Liver (tissue), 3 donors: ENCODE data around the gene PIGV.

Source experiments
- RXRA ChIP-seq, 2 donors: IDR thresholded peaks; 2 replicates each; pipeline ENCODE4 v1.6.1; 2017 to 2018; ENCODE audit warnings: antibody characterized with exemption in 2 of 2, mild to moderate bottlenecking in 1 of 2
- SP1 ChIP-seq: IDR thresholded peaks from 2 replicates; pipeline ENCODE4 v1.6.1; 2018; ENCODE audit warnings: antibody characterized with exemption, mild to moderate bottlenecking
- TAF1 ChIP-seq: conservative IDR thresholded peaks from 2 replicates; pipeline ENCODE4 v1.6.1; 2016; ENCODE audit warnings: antibody characterized with exemption, mild to moderate bottlenecking
- YY1 ChIP-seq: IDR thresholded peaks from 2 replicates; pipeline ENCODE4 v1.6.1; 2016; ENCODE audit warnings: antibody characterized with exemption, mild to moderate bottlenecking
- TF ChIP-seq, protein P1 (sequence below): fragments of 150-350 bp; IDR thresholded peaks from 2 replicates; pipeline ENCODE4 v1.5.1; 2017; ENCODE audit warnings: improper control_type of control experiment, low read depth, low read length; ENCODE audit not compliant: missing input control
- TF ChIP-seq, protein P2 (sequence below): IDR thresholded peaks from 2 replicates; pipeline ENCODE4 v1.6.1; 2016; ENCODE audit warnings: antibody characterized with exemption
- donor health status: healthy.
- donor health status: healthy.

DNA sequence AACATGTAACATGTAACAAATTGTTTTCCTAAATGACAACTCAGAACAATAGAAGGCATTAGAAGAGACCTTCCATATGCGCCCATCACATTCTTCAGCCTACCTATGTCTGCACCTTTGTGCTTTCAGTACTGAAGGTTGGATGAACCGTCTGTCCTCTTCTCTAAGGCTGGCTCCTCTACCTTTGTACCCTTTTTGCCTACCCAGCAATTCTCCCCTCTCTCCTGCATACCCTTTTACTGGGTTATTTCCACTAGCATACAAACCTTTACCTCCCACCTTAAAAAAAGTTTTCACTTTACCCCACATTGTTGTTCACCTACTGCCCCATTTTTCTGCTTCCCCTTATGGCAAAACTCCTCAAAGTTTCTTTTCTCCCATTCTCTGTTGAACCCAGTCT lies 5.2 kb downstream of the PIGV start:
- TF ChIP-seq, protein P1, sequence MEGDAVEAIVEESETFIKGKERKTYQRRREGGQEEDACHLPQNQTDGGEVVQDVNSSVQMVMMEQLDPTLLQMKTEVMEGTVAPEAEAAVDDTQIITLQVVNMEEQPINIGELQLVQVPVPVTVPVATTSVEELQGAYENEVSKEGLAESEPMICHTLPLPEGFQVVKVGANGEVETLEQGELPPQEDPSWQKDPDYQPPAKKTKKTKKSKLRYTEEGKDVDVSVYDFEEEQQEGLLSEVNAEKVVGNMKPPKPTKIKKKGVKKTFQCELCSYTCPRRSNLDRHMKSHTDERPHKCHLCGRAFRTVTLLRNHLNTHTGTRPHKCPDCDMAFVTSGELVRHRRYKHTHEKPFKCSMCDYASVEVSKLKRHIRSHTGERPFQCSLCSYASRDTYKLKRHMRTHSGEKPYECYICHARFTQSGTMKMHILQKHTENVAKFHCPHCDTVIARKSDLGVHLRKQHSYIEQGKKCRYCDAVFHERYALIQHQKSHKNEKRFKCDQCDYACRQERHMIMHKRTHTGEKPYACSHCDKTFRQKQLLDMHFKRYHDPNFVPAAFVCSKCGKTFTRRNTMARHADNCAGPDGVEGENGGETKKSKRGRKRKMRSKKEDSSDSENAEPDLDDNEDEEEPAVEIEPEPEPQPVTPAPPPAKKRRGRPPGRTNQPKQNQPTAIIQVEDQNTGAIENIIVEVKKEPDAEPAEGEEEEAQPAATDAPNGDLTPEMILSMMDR = no peak
- TF ChIP-seq, protein P2, sequence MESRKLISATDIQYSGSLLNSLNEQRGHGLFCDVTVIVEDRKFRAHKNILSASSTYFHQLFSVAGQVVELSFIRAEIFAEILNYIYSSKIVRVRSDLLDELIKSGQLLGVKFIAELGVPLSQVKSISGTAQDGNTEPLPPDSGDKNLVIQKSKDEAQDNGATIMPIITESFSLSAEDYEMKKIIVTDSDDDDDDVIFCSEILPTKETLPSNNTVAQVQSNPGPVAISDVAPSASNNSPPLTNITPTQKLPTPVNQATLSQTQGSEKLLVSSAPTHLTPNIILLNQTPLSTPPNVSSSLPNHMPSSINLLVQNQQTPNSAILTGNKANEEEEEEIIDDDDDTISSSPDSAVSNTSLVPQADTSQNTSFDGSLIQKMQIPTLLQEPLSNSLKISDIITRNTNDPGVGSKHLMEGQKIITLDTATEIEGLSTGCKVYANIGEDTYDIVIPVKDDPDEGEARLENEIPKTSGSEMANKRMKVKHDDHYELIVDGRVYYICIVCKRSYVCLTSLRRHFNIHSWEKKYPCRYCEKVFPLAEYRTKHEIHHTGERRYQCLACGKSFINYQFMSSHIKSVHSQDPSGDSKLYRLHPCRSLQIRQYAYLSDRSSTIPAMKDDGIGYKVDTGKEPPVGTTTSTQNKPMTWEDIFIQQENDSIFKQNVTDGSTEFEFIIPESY = no peak
- TF ChIP-seq SP1 (no peak), RXRA (IDR thresholded peaks at IDR 0.05) (no peak), YY1 (no peak), TAF1 (no peak)
